ENCODE results near the gene CDCA7.

DNA sequence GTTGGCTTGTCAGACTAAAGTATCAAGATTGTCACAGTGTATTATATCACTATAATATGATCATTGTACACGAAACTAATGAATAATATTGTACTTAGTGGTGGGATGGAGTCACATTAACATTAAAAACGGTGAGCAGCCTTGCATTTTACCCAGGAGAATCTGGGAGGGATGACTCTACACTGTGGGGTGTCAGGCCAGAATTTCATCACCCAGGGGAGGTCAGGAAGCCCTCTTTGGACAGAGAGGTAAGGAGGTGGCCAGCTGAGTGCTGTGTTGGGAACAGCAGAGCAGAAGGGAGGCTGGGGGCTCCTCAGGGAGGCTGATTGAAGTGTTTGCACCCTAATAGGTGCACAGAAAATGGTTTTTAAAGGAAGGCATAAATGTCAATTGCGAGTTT is 33.0 kb downstream of the CDCA7 start:
- no peak for TF ChIP-seq REST (IDR thresholded peaks at IDR 0.05; ENCODE audit: low read depth, low read length)
- no peak for TF ChIP-seq TEAD4 (IDR thresholded peaks at IDR 0.05; ENCODE audit: borderline replicate concordance, insufficient read depth)
- TF ChIP-seq JUND (IDR thresholded peaks at IDR 0.05) = no peak
- TF ChIP-seq, protein P1, sequence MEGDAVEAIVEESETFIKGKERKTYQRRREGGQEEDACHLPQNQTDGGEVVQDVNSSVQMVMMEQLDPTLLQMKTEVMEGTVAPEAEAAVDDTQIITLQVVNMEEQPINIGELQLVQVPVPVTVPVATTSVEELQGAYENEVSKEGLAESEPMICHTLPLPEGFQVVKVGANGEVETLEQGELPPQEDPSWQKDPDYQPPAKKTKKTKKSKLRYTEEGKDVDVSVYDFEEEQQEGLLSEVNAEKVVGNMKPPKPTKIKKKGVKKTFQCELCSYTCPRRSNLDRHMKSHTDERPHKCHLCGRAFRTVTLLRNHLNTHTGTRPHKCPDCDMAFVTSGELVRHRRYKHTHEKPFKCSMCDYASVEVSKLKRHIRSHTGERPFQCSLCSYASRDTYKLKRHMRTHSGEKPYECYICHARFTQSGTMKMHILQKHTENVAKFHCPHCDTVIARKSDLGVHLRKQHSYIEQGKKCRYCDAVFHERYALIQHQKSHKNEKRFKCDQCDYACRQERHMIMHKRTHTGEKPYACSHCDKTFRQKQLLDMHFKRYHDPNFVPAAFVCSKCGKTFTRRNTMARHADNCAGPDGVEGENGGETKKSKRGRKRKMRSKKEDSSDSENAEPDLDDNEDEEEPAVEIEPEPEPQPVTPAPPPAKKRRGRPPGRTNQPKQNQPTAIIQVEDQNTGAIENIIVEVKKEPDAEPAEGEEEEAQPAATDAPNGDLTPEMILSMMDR (IDR thresholded peaks at IDR 0.05) = no peak
- no peak for TF ChIP-seq CHD2 (IDR thresholded peaks at IDR 0.05; ENCODE audit: low read length, partially characterized antibody)
- no peak for TF ChIP-seq PBX3 (IDR thresholded peaks at IDR 0.05)
- TF ChIP-seq TAF1 (IDR thresholded peaks at IDR 0.05; ENCODE audit: borderline replicate concordance, low read depth, low read length) = no peak
- no peak for TF ChIP-seq ELF1 (IDR thresholded peaks at IDR 0.05)
- TF ChIP-seq MEF2A (IDR thresholded peaks at IDR 0.05; ENCODE audit: borderline replicate concordance, low read depth) = no peak
- no peak for TF ChIP-seq RCOR1 (IDR thresholded peaks at IDR 0.05; ENCODE audit: low read length)
